Measurements from ENCODE around the gene NDUFB10.

DNA sequence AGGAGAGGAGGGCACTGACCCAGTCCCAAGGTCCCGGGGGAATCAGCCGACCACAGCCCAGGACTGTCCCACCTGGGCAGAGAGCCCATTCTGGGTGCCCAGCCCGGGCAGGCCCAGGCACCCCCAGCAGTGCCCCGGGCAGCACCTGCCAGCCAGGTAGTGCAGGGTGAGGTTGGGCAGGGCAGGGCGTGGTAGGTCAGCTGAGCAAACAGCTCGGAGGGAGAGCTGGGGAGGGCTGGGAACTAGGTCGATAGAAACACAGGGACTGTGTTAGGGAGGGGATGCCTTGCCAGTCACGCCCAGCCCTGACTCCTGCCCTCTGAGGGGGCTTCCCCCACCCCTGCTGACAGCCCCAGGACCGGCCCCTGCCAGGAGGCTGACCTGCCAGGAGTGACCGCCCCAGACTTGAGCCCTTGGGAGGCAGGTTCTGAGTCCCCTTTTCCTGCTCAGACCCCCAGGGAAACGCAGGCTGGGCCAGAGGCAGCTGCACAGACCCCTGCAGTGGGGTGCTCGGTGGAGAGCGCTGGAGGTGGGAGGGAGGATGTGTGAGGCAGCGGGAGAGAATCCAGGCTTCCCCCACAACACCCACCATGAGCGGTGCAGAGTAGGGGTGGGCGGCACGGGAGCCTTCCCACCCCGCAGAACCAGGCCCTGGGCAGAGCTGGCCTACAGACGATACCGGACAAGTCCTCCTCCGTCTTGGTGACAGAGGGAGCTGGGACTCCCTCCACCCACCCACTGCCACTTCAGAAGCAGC, 45.8 kb upstream of the NDUFB10 start:
- TF ChIP-seq, protein P1, sequence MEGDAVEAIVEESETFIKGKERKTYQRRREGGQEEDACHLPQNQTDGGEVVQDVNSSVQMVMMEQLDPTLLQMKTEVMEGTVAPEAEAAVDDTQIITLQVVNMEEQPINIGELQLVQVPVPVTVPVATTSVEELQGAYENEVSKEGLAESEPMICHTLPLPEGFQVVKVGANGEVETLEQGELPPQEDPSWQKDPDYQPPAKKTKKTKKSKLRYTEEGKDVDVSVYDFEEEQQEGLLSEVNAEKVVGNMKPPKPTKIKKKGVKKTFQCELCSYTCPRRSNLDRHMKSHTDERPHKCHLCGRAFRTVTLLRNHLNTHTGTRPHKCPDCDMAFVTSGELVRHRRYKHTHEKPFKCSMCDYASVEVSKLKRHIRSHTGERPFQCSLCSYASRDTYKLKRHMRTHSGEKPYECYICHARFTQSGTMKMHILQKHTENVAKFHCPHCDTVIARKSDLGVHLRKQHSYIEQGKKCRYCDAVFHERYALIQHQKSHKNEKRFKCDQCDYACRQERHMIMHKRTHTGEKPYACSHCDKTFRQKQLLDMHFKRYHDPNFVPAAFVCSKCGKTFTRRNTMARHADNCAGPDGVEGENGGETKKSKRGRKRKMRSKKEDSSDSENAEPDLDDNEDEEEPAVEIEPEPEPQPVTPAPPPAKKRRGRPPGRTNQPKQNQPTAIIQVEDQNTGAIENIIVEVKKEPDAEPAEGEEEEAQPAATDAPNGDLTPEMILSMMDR (conservative IDR thresholded peaks at IDR 0.05 in 1 of 2, IDR thresholded peaks at IDR 0.05 in 1 of 2; ENCODE audit: extremely low read depth in 1 of 2, insufficient read depth in 1 of 2, low read depth in 1 of 2, low read length in 2 of 2) = no peak
- TF ChIP-seq EZH2 (IDR thresholded peaks at IDR 0.05; ENCODE audit: borderline replicate concordance, low read length) = no peak
